GM23338 (cell line): Measurements from ENCODE around the gene MKRN2OS. TPM values are rescaled to one million over a fixed set of nuclear protein-coding genes. Genes with fewer than 3 reads are reported as not detected.
A peak's percentile ranks its signal among the peaks of the same experiment; 100 is the strongest.

Source experiments
- ATAC-seq: fragments of 200-7000 bp; cut with Tn5 transposase; 3 replicates; pipeline ENCODE4 v1.9.1; 2020
- DNase-seq: peaks from one replicate; pipeline ENCODE4 v3.0.0-alpha.2; 2015; ENCODE audit warnings: low spot score
- H2AFZ ChIP-seq: fragments of 200-600 bp; sonication (generic); 2 replicates; pipeline ENCODE4 v1.8.0; 2016; ENCODE audit warnings: antibody characterized with exemption, mild to moderate bottlenecking, moderate library complexity
- H3F3A ChIP-seq: fragments of 200-600 bp; sonication (generic); replicated peaks from 2 replicates; pipeline ENCODE4 v1.8.0; 2017; ENCODE audit warnings: antibody characterized with exemption, mixed run types, low read depth
- H3K27ac ChIP-seq: fragments of 200-600 bp; sonication (generic); 2 replicates; pipeline ENCODE4 v1.6.1; 2016; ENCODE audit warnings: low read depth
- H3K27me3 ChIP-seq: fragments of 200-600 bp; sonication (generic); 2 replicates; pipeline ENCODE4 v1.8.0; 2016; ENCODE audit warnings: mild to moderate bottlenecking, mixed run types, moderate library complexity; ENCODE audit not compliant: insufficient read depth
- H3K36me3 ChIP-seq: fragments of 200-600 bp; sonication (generic); 2 replicates; pipeline ENCODE4 v1.8.0; 2016; ENCODE audit warnings: mild to moderate bottlenecking; ENCODE audit not compliant: insufficient read depth
- H3K4me1 ChIP-seq: fragments of 200-600 bp; sonication (generic); 2 replicates; pipeline ENCODE4 v1.8.0; 2016; ENCODE audit warnings: mild to moderate bottlenecking, moderate library complexity; ENCODE audit not compliant: insufficient read depth
- H3K4me2 ChIP-seq: fragments of 200-600 bp; sonication (generic); 2 replicates; pipeline ENCODE4 v1.7.1; 2017; ENCODE audit warnings: mixed run types
- H3K4me3 ChIP-seq: fragments of 200-600 bp; sonication (generic); 2 replicates; pipeline ENCODE4 v1.6.1; 2016; ENCODE audit warnings: mixed run types
- H3K79me2 ChIP-seq: fragments of 200-600 bp; sonication (generic); replicated peaks from 2 replicates; pipeline ENCODE4 v1.8.0; 2017; ENCODE audit warnings: mild to moderate bottlenecking; ENCODE audit not compliant: insufficient read depth
- H3K9me2 ChIP-seq: fragments of 200-600 bp; sonication (generic); 2 replicates; pipeline ENCODE4 v1.8.0; 2017; ENCODE audit not compliant: insufficient read depth
- H4K20me1 ChIP-seq: fragments of 200-600 bp; sonication (generic); replicated peaks from 2 replicates; pipeline ENCODE4 v1.8.0; 2017; ENCODE audit warnings: mild to moderate bottlenecking; ENCODE audit not compliant: insufficient read depth
- H3K27ac Mint-ChIP-seq: 2 replicates; pipeline ENCODE4 v1.8.0; 2020; ENCODE audit warnings: inconsistent platforms, mild to moderate bottlenecking, moderate library complexity, mixed read lengths
- H3K27me3 Mint-ChIP-seq: 3 replicates; pipeline ENCODE4 v1.8.0; 2022; ENCODE audit warnings: low read depth, mild to moderate bottlenecking, moderate library complexity, mixed read lengths, inconsistent platforms; ENCODE audit not compliant: insufficient read depth, poor library complexity
- H3K36me3 Mint-ChIP-seq: 3 replicates; pipeline ENCODE4 v1.8.0; 2021; ENCODE audit warnings: low read depth, mild to moderate bottlenecking, inconsistent platforms, moderate library complexity, mixed read lengths
- H3K4me1 Mint-ChIP-seq: 3 replicates; pipeline ENCODE4 v1.8.0; 2020; ENCODE audit warnings: mild to moderate bottlenecking, inconsistent platforms, mixed read lengths
- H3K4me3 Mint-ChIP-seq: 3 replicates; pipeline ENCODE4 v1.8.0; 2021; ENCODE audit warnings: moderate library complexity, mild to moderate bottlenecking, inconsistent platforms, mixed read lengths
- H3K9me3 Mint-ChIP-seq: 3 replicates; pipeline ENCODE4 v1.8.0; 2020; ENCODE audit warnings: moderate library complexity, mild to moderate bottlenecking, inconsistent platforms, mixed read lengths
- CREB1 ChIP-seq: fragments of 250-450 bp; sonication (Bioruptor Pico); IDR thresholded peaks from 2 replicates; pipeline ENCODE4 v1.5.0; 2020; ENCODE audit warnings: low read depth, mild to moderate bottlenecking, moderate library complexity
- EZH2 ChIP-seq: fragments of 200-600 bp; sonication (generic); IDR thresholded peaks from one replicate; pipeline ENCODE4 v1.8.0; 2017; ENCODE audit warnings: antibody characterized with exemption, mild to moderate bottlenecking, low read depth; ENCODE audit not compliant: unreplicated experiment
- JUNB ChIP-seq: IDR thresholded peaks from one replicate; pipeline ENCODE4 v1.6.1; 2016; ENCODE audit warnings: antibody characterized with exemption; ENCODE audit not compliant: unreplicated experiment
- NANOG ChIP-seq: IDR thresholded peaks from 2 replicates; pipeline ENCODE4 v1.6.1; 2016; ENCODE audit warnings: antibody characterized with exemption, borderline replicate concordance
- STAT1 ChIP-seq: IDR thresholded peaks from one replicate; pipeline ENCODE4 v1.6.1; 2016; ENCODE audit warnings: antibody characterized with exemption; ENCODE audit not compliant: unreplicated experiment
- polyA plus RNA-seq: library from polyadenylated mRNA; unstranded; fragments of >200 nt; fragmentation: Nextera tagmentation; extraction: Ambion mirVana; gene quantifications from 2 replicates; pipeline ENCODE4 v1.2.1, GENCODE V29; 2016
- total RNA-seq: library from RNA; depleted of rRNA; stranded (reverse); fragments of >200 nt; shearing (Covaris generic); gene quantifications from 2 replicates; pipeline ENCODE4 v1.2.3, GENCODE V29; 2014
- TF ChIP-seq, protein P1 (sequence below), 2 experiments: fragments of 200-600 bp in 1 of 2; sonication (generic) in 1 of 2; conservative IDR thresholded peaks; 2 replicates each; pipeline versions ENCODE4 v1.5.1 to v1.6.1; 2016 to 2017; ENCODE audit warnings: antibody characterized with exemption in 2 of 2, low read depth in 2 of 2, mild to moderate bottlenecking in 2 of 2, moderate library complexity in 1 of 2
- TF ChIP-seq, protein P2 (sequence below): IDR thresholded peaks from one replicate; pipeline ENCODE4 v1.6.1; 2018; ENCODE audit warnings: antibody characterized with exemption; ENCODE audit not compliant: unreplicated experiment

Gene MKRN2OS
- total and polyA plus RNA-seq, 2 experiments from 2014 or later: 0.55 TPM; not detected in 1

DNA sequence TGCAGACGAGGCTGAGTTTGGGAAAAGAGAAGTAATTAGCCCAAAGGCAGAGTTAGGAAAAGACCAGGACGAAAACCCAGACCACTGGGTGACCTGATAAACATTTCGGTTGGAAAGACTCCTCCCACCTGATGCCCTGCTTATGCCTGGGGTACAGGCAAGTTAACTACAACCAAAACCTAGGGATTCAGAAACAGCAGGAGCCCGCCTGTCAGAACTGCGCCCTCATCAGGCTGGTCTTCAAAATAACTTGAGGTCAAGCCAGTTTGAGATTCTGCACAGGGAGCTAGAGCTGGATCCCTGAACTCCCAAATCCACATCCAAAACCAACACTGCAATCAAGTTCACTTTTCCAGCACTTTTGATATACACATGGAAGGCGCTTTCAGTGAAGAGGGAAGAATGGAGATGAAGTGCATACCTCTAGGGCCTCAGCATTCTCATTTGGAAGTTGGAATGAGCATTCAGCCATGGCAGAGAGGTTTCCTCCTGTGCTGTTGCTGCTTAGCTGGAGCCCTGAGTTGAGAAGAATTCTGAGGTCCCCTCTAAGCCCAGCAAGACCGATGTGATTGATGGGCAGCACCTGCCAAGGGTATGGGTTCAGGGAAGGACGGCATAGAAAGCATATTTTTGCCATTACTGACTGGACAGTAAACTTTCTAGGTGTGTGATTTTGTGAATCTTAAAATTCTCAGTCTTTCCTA, 49.4 kb downstream of the MKRN2OS start:
- Histone ChIP-seq H4K20me1 (peaks cover 19% of the 10 kb centered on the region), H3K79me2 (no peaks in the 10 kb centered on the region), H3K4me3 (no peak overlapping the region), H3K4me2 (no peak overlapping the region), H3K27ac (no peak overlapping the region), H3K4me1 (no peaks in the 10 kb centered on the region), H3K9me2 (no peaks in the 10 kb centered on the region), H2AFZ (no peak overlapping the region), H3F3A (no peaks in the 10 kb centered on the region), H3K27me3 (no peaks in the 10 kb centered on the region), H3K36me3 (peaks cover 46% of the 10 kb centered on the region)
- Mint-ChIP-seq H3K4me3 (no peak overlapping the region), H3K4me1 (peaks cover 3% of the 10 kb centered on the region; the same call in 1 of the 3 replicates), H3K36me3 (peaks cover 75% of the 10 kb centered on the region), H3K27ac (no peak overlapping the region), H3K27me3 (peaks cover 2% of the 10 kb centered on the region), H3K9me3 (no peaks in the 10 kb centered on the region)
- no peak for TF ChIP-seq CREB1
- TF ChIP-seq, protein P1, sequence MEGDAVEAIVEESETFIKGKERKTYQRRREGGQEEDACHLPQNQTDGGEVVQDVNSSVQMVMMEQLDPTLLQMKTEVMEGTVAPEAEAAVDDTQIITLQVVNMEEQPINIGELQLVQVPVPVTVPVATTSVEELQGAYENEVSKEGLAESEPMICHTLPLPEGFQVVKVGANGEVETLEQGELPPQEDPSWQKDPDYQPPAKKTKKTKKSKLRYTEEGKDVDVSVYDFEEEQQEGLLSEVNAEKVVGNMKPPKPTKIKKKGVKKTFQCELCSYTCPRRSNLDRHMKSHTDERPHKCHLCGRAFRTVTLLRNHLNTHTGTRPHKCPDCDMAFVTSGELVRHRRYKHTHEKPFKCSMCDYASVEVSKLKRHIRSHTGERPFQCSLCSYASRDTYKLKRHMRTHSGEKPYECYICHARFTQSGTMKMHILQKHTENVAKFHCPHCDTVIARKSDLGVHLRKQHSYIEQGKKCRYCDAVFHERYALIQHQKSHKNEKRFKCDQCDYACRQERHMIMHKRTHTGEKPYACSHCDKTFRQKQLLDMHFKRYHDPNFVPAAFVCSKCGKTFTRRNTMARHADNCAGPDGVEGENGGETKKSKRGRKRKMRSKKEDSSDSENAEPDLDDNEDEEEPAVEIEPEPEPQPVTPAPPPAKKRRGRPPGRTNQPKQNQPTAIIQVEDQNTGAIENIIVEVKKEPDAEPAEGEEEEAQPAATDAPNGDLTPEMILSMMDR (conservative IDR thresholded peaks at IDR 0.05; ENCODE audit: low read depth in 2 of 2): peak; percentile 62 to 70
- TF ChIP-seq NANOG: no peak
- DNase-seq: peak; percentile 65
- ATAC-seq: peak; percentile 70

DNA sequence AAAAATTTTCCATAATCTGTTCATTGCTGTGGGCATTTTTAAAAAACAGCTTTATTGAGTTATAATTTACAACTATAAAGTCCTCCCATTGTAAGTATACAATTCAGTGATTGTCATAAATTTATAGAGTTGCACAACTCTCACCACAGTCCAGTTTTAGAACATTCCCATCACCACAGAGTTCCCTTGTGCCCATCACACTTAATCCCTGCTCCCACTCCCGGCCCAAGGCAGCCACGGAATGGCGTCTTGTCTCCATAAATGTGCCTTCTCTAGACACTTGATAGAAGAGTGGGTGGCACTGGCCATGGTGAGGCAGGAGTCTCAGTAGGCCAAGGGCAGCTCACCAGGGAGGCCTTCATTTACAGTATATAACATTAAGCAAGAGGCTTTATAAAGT, 54.8 kb downstream of the MKRN2OS start:
- Mint-ChIP-seq H3K4me3 (no peak overlapping the region), H3K27me3 (no peaks in the 10 kb centered on the region), H3K27ac (no peak overlapping the region), H3K4me1 (peaks cover 8% of the 10 kb centered on the region), H3K9me3 (no peaks in the 10 kb centered on the region), H3K36me3 (peaks cover 41% of the 10 kb centered on the region)
- DNase-seq (no peak), ATAC-seq (no peak)
- Histone ChIP-seq H3K27ac (no peak overlapping the region), H3K4me1 (0 out of 2 replicates have a peak, but pooled peaks cover 4% of the 10 kb centered on the region), H3K4me3 (no peak overlapping the region), H3K9me2 (no peaks in the 10 kb centered on the region), H3F3A (no peaks in the 10 kb centered on the region), H4K20me1 (peaks cover 12% of the 10 kb centered on the region; the same call in 1 of the 2 replicates), H3K4me2 (no peak overlapping the region), H2AFZ (no peak overlapping the region), H3K36me3 (peaks cover 31% of the 10 kb centered on the region), H3K79me2 (peaks cover 32% of the 10 kb centered on the region), H3K27me3 (no peaks in the 10 kb centered on the region)
- no peak for TF ChIP-seq EZH2
- TF ChIP-seq, protein P2, sequence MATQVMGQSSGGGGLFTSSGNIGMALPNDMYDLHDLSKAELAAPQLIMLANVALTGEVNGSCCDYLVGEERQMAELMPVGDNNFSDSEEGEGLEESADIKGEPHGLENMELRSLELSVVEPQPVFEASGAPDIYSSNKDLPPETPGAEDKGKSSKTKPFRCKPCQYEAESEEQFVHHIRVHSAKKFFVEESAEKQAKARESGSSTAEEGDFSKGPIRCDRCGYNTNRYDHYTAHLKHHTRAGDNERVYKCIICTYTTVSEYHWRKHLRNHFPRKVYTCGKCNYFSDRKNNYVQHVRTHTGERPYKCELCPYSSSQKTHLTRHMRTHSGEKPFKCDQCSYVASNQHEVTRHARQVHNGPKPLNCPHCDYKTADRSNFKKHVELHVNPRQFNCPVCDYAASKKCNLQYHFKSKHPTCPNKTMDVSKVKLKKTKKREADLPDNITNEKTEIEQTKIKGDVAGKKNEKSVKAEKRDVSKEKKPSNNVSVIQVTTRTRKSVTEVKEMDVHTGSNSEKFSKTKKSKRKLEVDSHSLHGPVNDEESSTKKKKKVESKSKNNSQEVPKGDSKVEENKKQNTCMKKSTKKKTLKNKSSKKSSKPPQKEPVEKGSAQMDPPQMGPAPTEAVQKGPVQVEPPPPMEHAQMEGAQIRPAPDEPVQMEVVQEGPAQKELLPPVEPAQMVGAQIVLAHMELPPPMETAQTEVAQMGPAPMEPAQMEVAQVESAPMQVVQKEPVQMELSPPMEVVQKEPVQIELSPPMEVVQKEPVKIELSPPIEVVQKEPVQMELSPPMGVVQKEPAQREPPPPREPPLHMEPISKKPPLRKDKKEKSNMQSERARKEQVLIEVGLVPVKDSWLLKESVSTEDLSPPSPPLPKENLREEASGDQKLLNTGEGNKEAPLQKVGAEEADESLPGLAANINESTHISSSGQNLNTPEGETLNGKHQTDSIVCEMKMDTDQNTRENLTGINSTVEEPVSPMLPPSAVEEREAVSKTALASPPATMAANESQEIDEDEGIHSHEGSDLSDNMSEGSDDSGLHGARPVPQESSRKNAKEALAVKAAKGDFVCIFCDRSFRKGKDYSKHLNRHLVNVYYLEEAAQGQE: no peak
- TF ChIP-seq, protein P1 (conservative IDR thresholded peaks at IDR 0.05; ENCODE audit: low read depth in 2 of 2): no peak
- no peak for TF ChIP-seq JUNB
- TF ChIP-seq STAT1: no peak
